Suppressor macrophage treated with lipopolysaccharide for 4 hours (primary cell): ENCODE results near the gene TMEM248.
"Not testable (repeated sequence)": the region's sequence is repeated elsewhere in the genome, so short reads cannot be mapped to it uniquely, and the experiment has no call there.

ENCODE experiments used
- DNase-seq: peaks from one replicate; pipeline ENCODE4 v3.0.0-alpha.2; 2020

The TMEM248 gene

GRCh38 chr7:66920769-66921395 is at the start of gene TMEM248:
Gene TMEM248, plus strand, starts transcription at chr7:66921225. Its CDS starts 20,641 bp downstream, at chr7:66941866.
- peak; percentile 96 for DNase-seq

- DNase-seq: no peak
These were observed 47.5 kb upstream of the TMEM248 start for GRCh38 chr7:66873476-66873875.

GRCh38 chr7:66877577-66878300 is 43.3 kb upstream of the TMEM248 start:
- peak; percentile 75 for DNase-seq

- not testable (repeated sequence) for DNase-seq
These were observed 42.7 kb upstream of the TMEM248 start for GRCh38 chr7:66878301-66878685.

GRCh38 chr7:66880053-66880452 is 41.0 kb upstream of the TMEM248 start:
- DNase-seq: no peak

GRCh38 chr7:66880577-66880976 is 40.4 kb upstream of the TMEM248 start:
- DNase-seq: not testable (repeated sequence)

- no peak for DNase-seq
These were observed 37.3 kb upstream of the TMEM248 start for GRCh38 chr7:66883716-66884115.

- not testable (repeated sequence) for DNase-seq
These were observed 36.5 kb upstream of the TMEM248 start for GRCh38 chr7:66884556-66884955.

- DNase-seq: no peak
These were observed 34.9 kb upstream of the TMEM248 start for GRCh38 chr7:66886152-66886551.

GRCh38 chr7:66888223-66888622 is 32.8 kb upstream of the TMEM248 start:
- DNase-seq: not testable (repeated sequence)

- DNase-seq: no peak
These were observed 26.5 kb upstream of the TMEM248 start for GRCh38 chr7:66894463-66895080.

GRCh38 chr7:66896441-66896840 is 24.6 kb upstream of the TMEM248 start:
- no peak for DNase-seq

- DNase-seq: no peak
These were observed 21.3 kb upstream of the TMEM248 start for GRCh38 chr7:66899552-66900280.

GRCh38 chr7:66901941-66902843 is 18.8 kb upstream of the TMEM248 start:
- no peak for DNase-seq

GRCh38 chr7:66902844-66903180 is 18.2 kb upstream of the TMEM248 start:
- DNase-seq: no peak

- DNase-seq: no peak
These were observed 17.5 kb upstream of the TMEM248 start for GRCh38 chr7:66903360-66904062.

- no peak for DNase-seq
These were observed 16.9 kb upstream of the TMEM248 start for GRCh38 chr7:66904063-66904593.

- DNase-seq: no peak
These were observed 15.7 kb upstream of the TMEM248 start for GRCh38 chr7:66905278-66905677.

- no peak for DNase-seq
These were observed 15.3 kb upstream of the TMEM248 start for GRCh38 chr7:66905689-66906088.

GRCh38 chr7:66907731-66908130 is 13.3 kb upstream of the TMEM248 start:
- DNase-seq: no peak

GRCh38 chr7:66908598-66908997 is 12.4 kb upstream of the TMEM248 start:
- DNase-seq: not testable (repeated sequence)

- no peak for DNase-seq
These were observed 10.2 kb upstream of the TMEM248 start for GRCh38 chr7:66910789-66911188.
